SU-DHL-6 (cell line): Measurements from ENCODE around the gene GUCY1B1.

Experiments used
- H2AFZ ChIP-seq: fragments of 200-600 bp; sonication (generic); 2 replicates; pipeline ENCODE4 v1.6.1; 2014; ENCODE audit warnings: low read depth, mild to moderate bottlenecking, moderate library complexity, mixed read lengths, antibody characterized with exemption, low read length; ENCODE audit not compliant: severe bottlenecking
- H3F3A ChIP-seq: fragments of 200-600 bp; shearing (Covaris generic); 2 replicates; pipeline ENCODE4 v1.6.0; 2016; ENCODE audit warnings: antibody characterized with exemption, mild to moderate bottlenecking; ENCODE audit not compliant: insufficient read depth
- H3K27ac ChIP-seq: fragments of 200-600 bp; sonication (generic); 2 replicates; pipeline ENCODE4 v1.5.1; 2016; ENCODE audit warnings: low read depth, mild to moderate bottlenecking, low read length, moderate library complexity, mixed read lengths
- H3K27me3 ChIP-seq: fragments of 200-600 bp; sonication (generic), shearing (Covaris generic); 2 replicates; pipeline ENCODE4 v1.6.0; 2014; ENCODE audit warnings: mild to moderate bottlenecking, low read length
- H3K36me3 ChIP-seq: fragments of 200-600 bp; sonication (generic); 2 replicates; pipeline ENCODE4 v1.6.1; 2014; ENCODE audit warnings: mild to moderate bottlenecking, low read length, mixed read lengths
- H3K4me2 ChIP-seq: fragments of 300-600, 200-600 bp; shearing (Covaris generic), sonication (generic); 2 replicates; pipeline ENCODE4 v1.6.0; 2014; ENCODE audit warnings: low read length, low read depth, mild to moderate bottlenecking; ENCODE audit not compliant: poor library complexity, severe bottlenecking
- H3K4me3 ChIP-seq: fragments of 200-600 bp; sonication (generic); 2 replicates; pipeline ENCODE4 v1.5.1; 2014; ENCODE audit warnings: antibody characterized with exemption, low read length, mild to moderate bottlenecking, mixed read lengths; ENCODE audit not compliant: insufficient read depth, poor library complexity, severe bottlenecking
- H3K79me2 ChIP-seq: fragments of 200-600 bp; sonication (generic); 2 replicates; pipeline ENCODE4 v1.6.1; 2014; ENCODE audit warnings: mild to moderate bottlenecking, low read length, moderate library complexity; ENCODE audit not compliant: insufficient read depth
- H3K9ac ChIP-seq: fragments of 200-600 bp; sonication (generic); 2 replicates; pipeline ENCODE4 v1.7.0; 2014; ENCODE audit warnings: mild to moderate bottlenecking, low read length
- H3K9me2 ChIP-seq: fragments of 200-600 bp; sonication (generic); replicated peaks from 2 replicates; pipeline ENCODE4 v1.6.1; 2014; ENCODE audit warnings: low read length; ENCODE audit not compliant: insufficient read depth
- H3K9me3 ChIP-seq: fragments of 200-600 bp; sonication (generic); 2 replicates; pipeline ENCODE4 v1.6.1; 2014; ENCODE audit warnings: low read length, mixed read lengths; ENCODE audit not compliant: insufficient read depth
- H4K20me1 ChIP-seq: fragments of 200-600 bp; sonication (generic); 2 replicates; pipeline ENCODE4 v1.6.1; 2014; ENCODE audit warnings: low read depth, mild to moderate bottlenecking, antibody characterized with exemption, low read length, moderate library complexity, mixed read lengths
- EZH2phosphoT487 ChIP-seq: fragments of 200-600 bp; sonication (generic), shearing (Covaris generic); conservative IDR thresholded peaks from 2 replicates; pipeline ENCODE4 v1.6.1; 2018; ENCODE audit warnings: mild to moderate bottlenecking, antibody characterized with exemption, low read length, moderate library complexity, mixed read lengths
- TF ChIP-seq, protein P1 (sequence below): fragments of 200-600 bp; sonication (generic); IDR thresholded peaks from one replicate; pipeline ENCODE4 v1.5.1; 2017; ENCODE audit warnings: antibody characterized with exemption, mild to moderate bottlenecking, low read length, moderate library complexity; ENCODE audit not compliant: insufficient read depth, poor library complexity, severe bottlenecking

GUCY1B1 gene

GRCh38 chr4:155784637-155785036 lies 25.8 kb downstream of the GUCY1B1 start:
- TF ChIP-seq, protein P1, sequence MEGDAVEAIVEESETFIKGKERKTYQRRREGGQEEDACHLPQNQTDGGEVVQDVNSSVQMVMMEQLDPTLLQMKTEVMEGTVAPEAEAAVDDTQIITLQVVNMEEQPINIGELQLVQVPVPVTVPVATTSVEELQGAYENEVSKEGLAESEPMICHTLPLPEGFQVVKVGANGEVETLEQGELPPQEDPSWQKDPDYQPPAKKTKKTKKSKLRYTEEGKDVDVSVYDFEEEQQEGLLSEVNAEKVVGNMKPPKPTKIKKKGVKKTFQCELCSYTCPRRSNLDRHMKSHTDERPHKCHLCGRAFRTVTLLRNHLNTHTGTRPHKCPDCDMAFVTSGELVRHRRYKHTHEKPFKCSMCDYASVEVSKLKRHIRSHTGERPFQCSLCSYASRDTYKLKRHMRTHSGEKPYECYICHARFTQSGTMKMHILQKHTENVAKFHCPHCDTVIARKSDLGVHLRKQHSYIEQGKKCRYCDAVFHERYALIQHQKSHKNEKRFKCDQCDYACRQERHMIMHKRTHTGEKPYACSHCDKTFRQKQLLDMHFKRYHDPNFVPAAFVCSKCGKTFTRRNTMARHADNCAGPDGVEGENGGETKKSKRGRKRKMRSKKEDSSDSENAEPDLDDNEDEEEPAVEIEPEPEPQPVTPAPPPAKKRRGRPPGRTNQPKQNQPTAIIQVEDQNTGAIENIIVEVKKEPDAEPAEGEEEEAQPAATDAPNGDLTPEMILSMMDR: no peak
- TF ChIP-seq EZH2phosphoT487: no peak
- Histone ChIP-seq H3K4me2 (no peak overlapping the region), H3F3A (no peaks in the 10 kb centered on the region), H3K9ac (no peak overlapping the region), H3K9me3 (no peaks in the 10 kb centered on the region), H3K4me3 (no peak overlapping the region), H4K20me1 (no peaks in the 10 kb centered on the region), H3K36me3 (no peaks in the 10 kb centered on the region), H3K27me3 (no peaks in the 10 kb centered on the region), H3K27ac (no peak overlapping the region), H2AFZ (no peak overlapping the region), H3K79me2 (no peaks in the 10 kb centered on the region), H3K9me2 (no peaks in the 10 kb centered on the region)

GRCh38 chr4:155785828-155786227 lies 27.0 kb downstream of the GUCY1B1 start:
- Histone ChIP-seq H3F3A (no peaks in the 10 kb centered on the region), H3K4me3 (no peak overlapping the region), H3K9me2 (no peaks in the 10 kb centered on the region), H3K27me3 (no peaks in the 10 kb centered on the region), H4K20me1 (no peaks in the 10 kb centered on the region), H3K27ac (no peak overlapping the region), H3K9me3 (no peaks in the 10 kb centered on the region), H3K9ac (no peak overlapping the region), H3K36me3 (no peaks in the 10 kb centered on the region), H2AFZ (no peak overlapping the region), H3K4me2 (no peak overlapping the region), H3K79me2 (no peaks in the 10 kb centered on the region)
- TF ChIP-seq EZH2phosphoT487: no peak
- TF ChIP-seq, protein P1: no peak

GRCh38 chr4:155787113-155787710 lies 28.4 kb downstream of the GUCY1B1 start:
- Histone ChIP-seq H3K9ac (no peak overlapping the region), H3K27ac (no peak overlapping the region), H3K27me3 (no peaks in the 10 kb centered on the region), H3K9me2 (no peaks in the 10 kb centered on the region), H3K9me3 (no peaks in the 10 kb centered on the region), H4K20me1 (no peaks in the 10 kb centered on the region), H3F3A (no peaks in the 10 kb centered on the region), H3K4me2 (no peak overlapping the region), H3K36me3 (no peaks in the 10 kb centered on the region), H3K79me2 (no peaks in the 10 kb centered on the region), H3K4me3 (no peak overlapping the region), H2AFZ (no peak overlapping the region)
- TF ChIP-seq EZH2phosphoT487: no peak
- TF ChIP-seq, protein P1: peak; percentile 32
